Thyroid gland (tissue), 4 donors: ENCODE results near the gene RRP1B.

Experiments used
- CTCF ChIP-seq, 6 experiments: fragments of 200-600 bp in 3 of 6; fragments of 450-650 bp in 3 of 6; sonication (generic) in 3 of 6; IDR thresholded peaks; one replicate each; pipeline ENCODE4 v1.5.1; 2016 to 2019; ENCODE audit warnings: antibody characterized with exemption in 6 of 6, mild to moderate bottlenecking in 2 of 6, inconsistent platforms in 1 of 6, moderate library complexity in 1 of 6
- POLR2A ChIP-seq, 2 donors: fragments of 450-650 bp; IDR thresholded peaks; one replicate each; pipeline ENCODE4 v1.6.1; 2017; ENCODE audit warnings: antibody characterized with exemption in 2 of 2, mild to moderate bottlenecking in 2 of 2, moderate library complexity in 1 of 2

- TF ChIP-seq CTCF (IDR thresholded peaks at IDR 0.05) (no peak), POLR2A (IDR thresholded peaks at IDR 0.05) (no peak)
These were observed 58.9 kb downstream of the RRP1B start for GRCh38 chr21:43717967-43718871.
